ENCODE results near the gene ZNF536.

DNA sequence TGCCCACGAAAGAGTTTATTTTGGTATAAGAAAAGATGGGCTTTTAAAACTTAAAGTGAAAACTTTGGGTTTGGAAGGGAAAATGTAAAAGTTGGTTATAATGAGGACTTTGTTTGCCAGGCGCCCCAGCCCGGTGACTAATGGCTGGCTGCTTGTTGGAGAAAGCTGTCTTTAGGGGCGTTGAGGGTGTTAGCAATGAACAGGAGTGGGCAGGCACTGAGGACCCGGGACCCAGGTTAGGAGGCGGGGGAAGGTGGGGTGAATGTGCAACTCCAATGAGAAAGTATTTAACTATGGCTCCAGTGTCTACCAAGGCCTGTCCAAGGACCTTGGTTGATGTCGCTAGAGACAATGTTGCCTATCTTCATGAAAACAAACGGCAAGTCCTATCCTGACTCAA is 118.6 kb downstream of the ZNF536 start:
- TF ChIP-seq, protein P1, sequence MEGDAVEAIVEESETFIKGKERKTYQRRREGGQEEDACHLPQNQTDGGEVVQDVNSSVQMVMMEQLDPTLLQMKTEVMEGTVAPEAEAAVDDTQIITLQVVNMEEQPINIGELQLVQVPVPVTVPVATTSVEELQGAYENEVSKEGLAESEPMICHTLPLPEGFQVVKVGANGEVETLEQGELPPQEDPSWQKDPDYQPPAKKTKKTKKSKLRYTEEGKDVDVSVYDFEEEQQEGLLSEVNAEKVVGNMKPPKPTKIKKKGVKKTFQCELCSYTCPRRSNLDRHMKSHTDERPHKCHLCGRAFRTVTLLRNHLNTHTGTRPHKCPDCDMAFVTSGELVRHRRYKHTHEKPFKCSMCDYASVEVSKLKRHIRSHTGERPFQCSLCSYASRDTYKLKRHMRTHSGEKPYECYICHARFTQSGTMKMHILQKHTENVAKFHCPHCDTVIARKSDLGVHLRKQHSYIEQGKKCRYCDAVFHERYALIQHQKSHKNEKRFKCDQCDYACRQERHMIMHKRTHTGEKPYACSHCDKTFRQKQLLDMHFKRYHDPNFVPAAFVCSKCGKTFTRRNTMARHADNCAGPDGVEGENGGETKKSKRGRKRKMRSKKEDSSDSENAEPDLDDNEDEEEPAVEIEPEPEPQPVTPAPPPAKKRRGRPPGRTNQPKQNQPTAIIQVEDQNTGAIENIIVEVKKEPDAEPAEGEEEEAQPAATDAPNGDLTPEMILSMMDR (IDR thresholded peaks at IDR 0.05; ENCODE audit: low read depth, low read length) = no peak
- no peak for TF ChIP-seq POLR2A (IDR thresholded peaks at IDR 0.05; ENCODE audit: extremely low read depth, insufficient read length)
- no peak for TF ChIP-seq MYC (IDR thresholded peaks at IDR 0.05; ENCODE audit: low read depth, low read length)
- TF ChIP-seq, protein P2, sequence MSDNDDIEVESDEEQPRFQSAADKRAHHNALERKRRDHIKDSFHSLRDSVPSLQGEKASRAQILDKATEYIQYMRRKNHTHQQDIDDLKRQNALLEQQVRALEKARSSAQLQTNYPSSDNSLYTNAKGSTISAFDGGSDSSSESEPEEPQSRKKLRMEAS (IDR thresholded peaks at IDR 0.05; ENCODE audit: low read depth, low read length) = no peak
